HG02840 (cell line): ENCODE measurements around the gene ZMYND11.

Experiments
- ATAC-seq: cut with Tn5 transposase; IDR thresholded peaks from one replicate; pipeline ENCODE4 v1.9.1; 2021; ENCODE audit warnings: mild to moderate bottlenecking, moderate library complexity, moderate number of reproducible peaks; ENCODE audit not compliant: unreplicated experiment, low FRiP score

The ZMYND11 gene

GRCh38 chr10:135132-135600 lies at the start of gene ZMYND11:
Gene ZMYND11 (plus strand): TSS chr10:135455. CDS start chr10:180013, 44,558 bp downstream.
- peak; percentile 50 for ATAC-seq

GRCh38 chr10:86031-86430 lies 49.2 kb upstream of the ZMYND11 start:
- ATAC-seq = no peak

GRCh38 chr10:87177-88080 lies 47.8 kb upstream of the ZMYND11 start:
- no peak for ATAC-seq

GRCh38 chr10:88253-88652 lies 47.0 kb upstream of the ZMYND11 start:
- ATAC-seq = no peak

GRCh38 chr10:89248-89647 lies 46.0 kb upstream of the ZMYND11 start:
- ATAC-seq = no peak

GRCh38 chr10:90161-90560 lies 45.1 kb upstream of the ZMYND11 start:
- no peak for ATAC-seq

GRCh38 chr10:91313-91712 lies 43.9 kb upstream of the ZMYND11 start:
- no peak for ATAC-seq

GRCh38 chr10:92153-92552 lies 43.1 kb upstream of the ZMYND11 start:
- no peak for ATAC-seq

- ATAC-seq = no peak
Measured at GRCh38 chr10:92846-93245, 42.4 kb upstream of the ZMYND11 start.

- ATAC-seq = no peak
Measured at GRCh38 chr10:94613-95012, 40.6 kb upstream of the ZMYND11 start.

- ATAC-seq = no peak
Measured at GRCh38 chr10:95356-96115, 39.7 kb upstream of the ZMYND11 start.

- no peak for ATAC-seq
Measured at GRCh38 chr10:96466-96865, 38.8 kb upstream of the ZMYND11 start.

- no peak for ATAC-seq
Measured at GRCh38 chr10:104416-104815, 30.8 kb upstream of the ZMYND11 start.

- ATAC-seq = no peak
Measured at GRCh38 chr10:104862-105565, 30.2 kb upstream of the ZMYND11 start.

- ATAC-seq = no peak
Measured at GRCh38 chr10:105806-106205, 29.4 kb upstream of the ZMYND11 start.

- no peak for ATAC-seq
Measured at GRCh38 chr10:106740-107139, 28.5 kb upstream of the ZMYND11 start.

- ATAC-seq = no peak
Measured at GRCh38 chr10:112246-112645, 23.0 kb upstream of the ZMYND11 start.

- no peak for ATAC-seq
Measured at GRCh38 chr10:124874-125273, 10.4 kb upstream of the ZMYND11 start.

GRCh38 chr10:127612-128432 lies 7.4 kb upstream of the ZMYND11 start:
- ATAC-seq = peak; percentile 79

- ATAC-seq = no peak
Measured at GRCh38 chr10:129810-130209, 5.4 kb upstream of the ZMYND11 start.
